ENCODE data around the gene ARL10.

- TF ChIP-seq POLR2A (IDR thresholded peaks at IDR 0.05; ENCODE audit: low read length), result no peak
- TF ChIP-seq GATA1 (IDR thresholded peaks at IDR 0.05; ENCODE audit: low read depth, low read length), result no peak
Observed at GRCh38 chr5:176359658-176360057, 5.6 kb upstream of the ARL10 start.

Measured in erythroblast (primary cell).